Measurements from ENCODE around the gene ETFDH.
A peak's percentile ranks its signal among the peaks of the same experiment; 100 is the strongest.

ETFDH gene

DNA sequence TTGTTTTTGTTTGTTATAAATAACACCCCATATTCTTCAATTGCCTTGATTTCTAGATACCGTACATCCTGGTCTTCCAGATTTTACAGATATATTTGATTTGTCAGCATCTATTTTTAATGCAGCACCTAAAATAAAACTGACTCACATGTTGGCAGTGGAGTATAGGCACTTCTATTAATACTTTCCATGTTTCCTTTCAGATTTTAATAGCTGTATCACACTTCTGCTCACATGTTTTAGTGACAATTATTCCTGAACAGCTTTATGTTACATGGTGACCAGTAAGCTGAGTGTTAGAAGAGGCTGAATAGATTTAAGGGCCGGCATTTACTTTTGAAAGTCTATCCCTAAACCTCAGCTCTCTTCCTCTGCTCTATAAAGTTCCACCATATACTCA lies 46.6 kb upstream of the ETFDH start:
- TF ChIP-seq ZNF565 (CRISPR knock-in tag; conservative IDR thresholded peaks at IDR 0.05; ENCODE audit: low read depth): no peak
- no peak for TF ChIP-seq ZNF8 (CRISPR knock-in tag; IDR thresholded peaks at IDR 0.05)
- TF ChIP-seq, protein P1, sequence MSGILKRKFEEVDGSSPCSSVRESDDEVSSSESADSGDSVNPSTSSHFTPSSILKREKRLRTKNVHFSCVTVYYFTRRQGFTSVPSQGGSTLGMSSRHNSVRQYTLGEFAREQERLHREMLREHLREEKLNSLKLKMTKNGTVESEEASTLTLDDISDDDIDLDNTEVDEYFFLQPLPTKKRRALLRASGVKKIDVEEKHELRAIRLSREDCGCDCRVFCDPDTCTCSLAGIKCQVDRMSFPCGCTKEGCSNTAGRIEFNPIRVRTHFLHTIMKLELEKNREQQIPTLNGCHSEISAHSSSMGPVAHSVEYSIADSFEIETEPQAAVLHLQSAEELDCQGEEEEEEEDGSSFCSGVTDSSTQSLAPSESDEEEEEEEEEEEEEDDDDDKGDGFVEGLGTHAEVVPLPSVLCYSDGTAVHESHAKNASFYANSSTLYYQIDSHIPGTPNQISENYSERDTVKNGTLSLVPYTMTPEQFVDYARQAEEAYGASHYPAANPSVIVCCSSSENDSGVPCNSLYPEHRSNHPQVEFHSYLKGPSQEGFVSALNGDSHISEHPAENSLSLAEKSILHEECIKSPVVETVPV (CRISPR knock-in tag; IDR thresholded peaks at IDR 0.05): no peak
- no peak for TF ChIP-seq ZC3H10 (CRISPR knock-in tag; IDR thresholded peaks at IDR 0.05)
- TF ChIP-seq ZFP30 (CRISPR knock-in tag; IDR thresholded peaks at IDR 0.05): no peak
- TF ChIP-seq, protein P2, sequence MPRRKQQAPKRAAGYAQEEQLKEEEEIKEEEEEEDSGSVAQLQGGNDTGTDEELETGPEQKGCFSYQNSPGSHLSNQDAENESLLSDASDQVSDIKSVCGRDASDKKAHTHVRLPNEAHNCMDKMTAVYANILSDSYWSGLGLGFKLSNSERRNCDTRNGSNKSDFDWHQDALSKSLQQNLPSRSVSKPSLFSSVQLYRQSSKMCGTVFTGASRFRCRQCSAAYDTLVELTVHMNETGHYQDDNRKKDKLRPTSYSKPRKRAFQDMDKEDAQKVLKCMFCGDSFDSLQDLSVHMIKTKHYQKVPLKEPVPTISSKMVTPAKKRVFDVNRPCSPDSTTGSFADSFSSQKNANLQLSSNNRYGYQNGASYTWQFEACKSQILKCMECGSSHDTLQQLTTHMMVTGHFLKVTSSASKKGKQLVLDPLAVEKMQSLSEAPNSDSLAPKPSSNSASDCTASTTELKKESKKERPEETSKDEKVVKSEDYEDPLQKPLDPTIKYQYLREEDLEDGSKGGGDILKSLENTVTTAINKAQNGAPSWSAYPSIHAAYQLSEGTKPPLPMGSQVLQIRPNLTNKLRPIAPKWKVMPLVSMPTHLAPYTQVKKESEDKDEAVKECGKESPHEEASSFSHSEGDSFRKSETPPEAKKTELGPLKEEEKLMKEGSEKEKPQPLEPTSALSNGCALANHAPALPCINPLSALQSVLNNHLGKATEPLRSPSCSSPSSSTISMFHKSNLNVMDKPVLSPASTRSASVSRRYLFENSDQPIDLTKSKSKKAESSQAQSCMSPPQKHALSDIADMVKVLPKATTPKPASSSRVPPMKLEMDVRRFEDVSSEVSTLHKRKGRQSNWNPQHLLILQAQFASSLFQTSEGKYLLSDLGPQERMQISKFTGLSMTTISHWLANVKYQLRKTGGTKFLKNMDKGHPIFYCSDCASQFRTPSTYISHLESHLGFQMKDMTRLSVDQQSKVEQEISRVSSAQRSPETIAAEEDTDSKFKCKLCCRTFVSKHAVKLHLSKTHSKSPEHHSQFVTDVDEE (CRISPR knock-in tag; IDR thresholded peaks at IDR 0.05): no peak
- ATAC-seq: no peak

GRCh38 chr4:158630893-158631292 lies 41.2 kb upstream of the ETFDH start:
- no peak for ATAC-seq
- TF ChIP-seq ARNTL (CRISPR knock-in tag; IDR thresholded peaks at IDR 0.05; ENCODE audit: borderline replicate concordance, low read depth) (no peak), ZFP3 (CRISPR knock-in tag; IDR thresholded peaks at IDR 0.05) (peak; percentile 53; the same call in 1 of the 2 replicates), ISL1 (CRISPR knock-in tag; IDR thresholded peaks at IDR 0.05) (peak; percentile 89)

- no peak for ATAC-seq
- TF ChIP-seq, protein P3, sequence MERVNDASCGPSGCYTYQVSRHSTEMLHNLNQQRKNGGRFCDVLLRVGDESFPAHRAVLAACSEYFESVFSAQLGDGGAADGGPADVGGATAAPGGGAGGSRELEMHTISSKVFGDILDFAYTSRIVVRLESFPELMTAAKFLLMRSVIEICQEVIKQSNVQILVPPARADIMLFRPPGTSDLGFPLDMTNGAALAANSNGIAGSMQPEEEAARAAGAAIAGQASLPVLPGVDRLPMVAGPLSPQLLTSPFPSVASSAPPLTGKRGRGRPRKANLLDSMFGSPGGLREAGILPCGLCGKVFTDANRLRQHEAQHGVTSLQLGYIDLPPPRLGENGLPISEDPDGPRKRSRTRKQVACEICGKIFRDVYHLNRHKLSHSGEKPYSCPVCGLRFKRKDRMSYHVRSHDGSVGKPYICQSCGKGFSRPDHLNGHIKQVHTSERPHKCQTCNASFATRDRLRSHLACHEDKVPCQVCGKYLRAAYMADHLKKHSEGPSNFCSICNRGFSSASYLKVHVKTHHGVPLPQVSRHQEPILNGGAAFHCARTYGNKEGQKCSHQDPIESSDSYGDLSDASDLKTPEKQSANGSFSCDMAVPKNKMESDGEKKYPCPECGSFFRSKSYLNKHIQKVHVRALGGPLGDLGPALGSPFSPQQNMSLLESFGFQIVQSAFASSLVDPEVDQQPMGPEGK (CRISPR knock-in tag; IDR thresholded peaks at IDR 0.05; ENCODE audit: borderline replicate concordance): no peak
- TF ChIP-seq, protein P2 (CRISPR knock-in tag; IDR thresholded peaks at IDR 0.05): no peak
- no peak for TF ChIP-seq ZC3H10 (CRISPR knock-in tag; IDR thresholded peaks at IDR 0.05)
- no peak for TF ChIP-seq ZNF70 (CRISPR knock-in tag; IDR thresholded peaks at IDR 0.05)
- TF ChIP-seq ZNF8 (CRISPR knock-in tag; IDR thresholded peaks at IDR 0.05): no peak
- no peak for TF ChIP-seq RARB (CRISPR knock-in tag; IDR thresholded peaks at IDR 0.05)
- TF ChIP-seq ZFP3 (CRISPR knock-in tag; IDR thresholded peaks at IDR 0.05): no peak
- TF ChIP-seq, protein P1 (CRISPR knock-in tag; IDR thresholded peaks at IDR 0.05): no peak
- TF ChIP-seq CSDC2 (CRISPR knock-in tag; IDR thresholded peaks at IDR 0.05): no peak
- no peak for TF ChIP-seq ESRRG (CRISPR knock-in tag; IDR thresholded peaks at IDR 0.05)
- no peak for TF ChIP-seq TCF4 (CRISPR knock-in tag; IDR thresholded peaks at IDR 0.05; ENCODE audit: borderline replicate concordance)
- TF ChIP-seq, protein P4, sequence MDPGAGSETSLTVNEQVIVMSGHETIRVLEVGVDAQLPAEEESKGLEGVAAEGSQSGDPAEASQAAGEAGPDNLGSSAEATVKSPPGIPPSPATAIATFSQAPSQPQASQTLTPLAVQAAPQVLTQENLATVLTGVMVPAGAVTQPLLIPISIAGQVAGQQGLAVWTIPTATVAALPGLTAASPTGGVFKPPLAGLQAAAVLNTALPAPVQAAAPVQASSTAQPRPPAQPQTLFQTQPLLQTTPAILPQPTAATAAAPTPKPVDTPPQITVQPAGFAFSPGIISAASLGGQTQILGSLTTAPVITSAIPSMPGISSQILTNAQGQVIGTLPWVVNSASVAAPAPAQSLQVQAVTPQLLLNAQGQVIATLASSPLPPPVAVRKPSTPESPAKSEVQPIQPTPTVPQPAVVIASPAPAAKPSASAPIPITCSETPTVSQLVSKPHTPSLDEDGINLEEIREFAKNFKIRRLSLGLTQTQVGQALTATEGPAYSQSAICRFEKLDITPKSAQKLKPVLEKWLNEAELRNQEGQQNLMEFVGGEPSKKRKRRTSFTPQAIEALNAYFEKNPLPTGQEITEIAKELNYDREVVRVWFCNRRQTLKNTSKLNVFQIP (CRISPR knock-in tag; IDR thresholded peaks at IDR 0.05; ENCODE audit: borderline replicate concordance, low read depth): no peak
- TF ChIP-seq ISL1 (CRISPR knock-in tag; IDR thresholded peaks at IDR 0.05): no peak
- no peak for TF ChIP-seq OSR1 (CRISPR knock-in tag; IDR thresholded peaks at IDR 0.05)
- TF ChIP-seq CREB5 (CRISPR knock-in tag; IDR thresholded peaks at IDR 0.05; ENCODE audit: low read depth): no peak
- no peak for TF ChIP-seq TOX (CRISPR knock-in tag; IDR thresholded peaks at IDR 0.05; ENCODE audit: borderline replicate concordance)
These were observed 35.5 kb upstream of the ETFDH start for GRCh38 chr4:158636619-158637018.
